Thymus (tissue), 11 donors: Measurements from ENCODE around the gene CGB2. TPM values are rescaled to one million over a fixed set of nuclear protein-coding genes. Genes with fewer than 3 reads are reported as not detected.

ENCODE experiments used
- DNase-seq, 9 donors: peaks; one replicate each; pipeline ENCODE4 v3.0.0-alpha.2; 2013; ENCODE audit warnings: low spot score in 9 of 9, low read depth in 6 of 9, missing footprints in 1 of 9
- H3K27ac ChIP-seq, 2 donors: one replicate each; pipeline ENCODE4 v1.5.1; 2013; ENCODE audit warnings: control low read depth in 1 of 2, low read depth in 1 of 2, low read length in 1 of 2, mild to moderate bottlenecking in 1 of 2, moderate library complexity in 1 of 2
- H3K27me3 ChIP-seq, 2 donors: one replicate each; pipeline ENCODE4 v1.5.1; 2013; ENCODE audit warnings: low read length in 1 of 2; ENCODE audit not compliant: control insufficient read depth in 2 of 2, insufficient read depth in 1 of 2
- H3K36me3 ChIP-seq, 2 donors: one replicate each; pipeline ENCODE4 v1.5.1; 2013; ENCODE audit warnings: low read length in 1 of 2, mild to moderate bottlenecking in 1 of 2, moderate library complexity in 1 of 2; ENCODE audit not compliant: control insufficient read depth in 2 of 2, insufficient read depth in 2 of 2
- H3K4me1 ChIP-seq, 2 donors: one replicate each; pipeline ENCODE4 v1.5.1; 2013; ENCODE audit warnings: low read length in 2 of 2; ENCODE audit not compliant: control insufficient read depth in 2 of 2, insufficient read depth in 2 of 2
- H3K4me3 ChIP-seq, 2 donors: one replicate each; pipeline ENCODE4 v1.5.1; 2013; ENCODE audit warnings: low read length in 2 of 2, control low read depth in 1 of 2, mild to moderate bottlenecking in 1 of 2
- H3K9me3 ChIP-seq, 2 donors: one replicate each; pipeline ENCODE4 v1.5.1; 2013; ENCODE audit warnings: low read length in 1 of 2, mild to moderate bottlenecking in 1 of 2; ENCODE audit not compliant: control insufficient read depth in 2 of 2, insufficient read depth in 1 of 2
- WGBS: extraction: QIAGEN DNeasy Blood & Tissue Kit; methylation state at CpG from one replicate; pipeline ENCODE4 v1.1.7; 2013; 5-methylcytosine and 5-hydroxymethylcytosine counted together
- polyA plus RNA-seq: library from polyadenylated mRNA; stranded (reverse); fragments of 200-250 nt; gene quantifications from one replicate; pipeline ENCODE4 v1.2.3, GENCODE V29; 2013
- total RNA-seq: library from RNA; stranded (reverse); fragments of 120-200 nt; gene quantifications from one replicate; pipeline ENCODE4 v1.2.4, GENCODE V29; 2013
- donor health status: healthy.

Gene CGB2
- total and polyA plus RNA-seq, 2 donors, result 0.11 TPM; not detected in 1

DNA sequence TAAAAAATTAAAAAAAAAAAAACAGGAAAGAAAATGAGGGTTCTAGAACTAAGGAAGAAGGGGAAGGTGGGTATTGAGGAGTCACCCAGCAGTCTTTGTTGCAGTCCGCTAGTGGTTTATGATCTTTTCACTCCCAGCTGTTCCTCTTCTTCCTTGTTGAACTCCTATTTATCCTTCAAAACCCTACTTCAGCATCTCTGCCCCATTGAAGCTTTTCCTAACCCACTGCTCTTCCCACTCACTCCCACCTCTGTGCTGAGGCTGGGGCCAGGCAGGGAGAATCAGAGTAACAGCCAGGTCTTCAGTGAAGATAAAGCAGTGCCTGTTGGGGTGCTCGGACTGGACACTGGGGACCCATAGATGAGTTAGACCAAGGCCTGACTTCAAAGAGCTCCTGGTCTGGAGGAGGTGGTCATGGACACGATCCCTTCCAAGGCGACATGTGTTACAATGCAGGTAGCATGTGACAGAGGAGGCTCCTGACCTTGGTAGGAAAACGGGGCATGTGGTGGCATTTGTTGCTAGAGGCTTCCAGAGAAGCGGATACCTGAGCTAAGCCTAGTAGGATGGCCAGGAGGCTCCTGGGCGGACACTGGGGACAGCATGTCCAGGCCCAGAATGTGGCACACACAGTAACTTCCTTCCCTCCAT lies 26.6 kb upstream of the CGB2 start:
- Histone ChIP-seq H3K27ac (no peak overlapping the region), H3K27me3 (no peaks in the 10 kb centered on the region), H3K4me3 (no peak overlapping the region), H3K36me3 (peaks cover 53 to 57% of the 10 kb centered on the region in 2 donors), H3K9me3 (no peaks in the 10 kb centered on the region), H3K4me1 (no peaks in the 10 kb centered on the region)
- 99% methylated on average over 7 of the region's 7 CpGs for WGBS
- DNase-seq, result no peak

- peaks cover 71 to 72% of the 10 kb centered on the region in 2 donors for H3K36me3 ChIP-seq
- no peaks in the 10 kb centered on the region for H3K27me3 ChIP-seq
- no peak for DNase-seq
- no peak overlapping the region for H3K27ac ChIP-seq
- no peaks in the 10 kb centered on the region for H3K9me3 ChIP-seq
- H3K4me1 ChIP-seq, result no peaks in the 10 kb centered on the region
- H3K4me3 ChIP-seq, result no peak overlapping the region
- WGBS, result 98% methylated on average over 22 of the region's 22 CpGs
Measured at GRCh38 chr19:49006905-49007304, 24.8 kb upstream of the CGB2 start.

GRCh38 chr19:49009828-49010227 lies 21.9 kb upstream of the CGB2 start:
- WGBS, result 99% methylated on average over 18 of the region's 18 CpGs
- H3K9me3 ChIP-seq, result no peaks in the 10 kb centered on the region
- peaks cover 62 to 75% of the 10 kb centered on the region in 2 donors for H3K36me3 ChIP-seq
- H3K27me3 ChIP-seq, result no peaks in the 10 kb centered on the region
- DNase-seq, result no peak
- no peak overlapping the region for H3K4me3 ChIP-seq
- H3K27ac ChIP-seq, result no peak overlapping the region
- H3K4me1 ChIP-seq, result no peaks in the 10 kb centered on the region

DNA sequence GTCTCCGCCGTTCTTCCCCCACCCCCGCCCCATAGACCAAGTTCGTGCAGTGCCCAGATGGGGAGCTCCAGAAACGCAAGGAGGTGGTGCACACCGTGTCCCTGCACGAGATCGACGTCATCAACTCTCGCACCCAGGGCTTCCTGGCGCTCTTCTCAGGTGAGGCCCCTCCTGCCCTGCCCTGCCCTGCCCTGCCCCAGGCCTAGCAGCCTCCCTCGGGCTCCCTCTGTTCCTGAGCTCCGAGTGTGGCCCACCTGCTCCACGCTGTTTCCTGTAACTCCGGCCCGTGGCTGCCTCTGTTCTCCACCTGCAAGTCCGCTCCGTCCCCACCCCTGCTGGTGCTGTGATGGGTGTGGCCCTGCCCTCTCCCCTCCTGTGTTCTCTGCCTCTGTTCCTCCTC lies 21.2 kb upstream of the CGB2 start:
- no peaks in the 10 kb centered on the region for H3K9me3 ChIP-seq
- no peak overlapping the region for H3K4me3 ChIP-seq
- no peaks in the 10 kb centered on the region for H3K27me3 ChIP-seq
- H3K27ac ChIP-seq, result no peak overlapping the region
- WGBS, result 97% methylated on average over 18 of the region's 18 CpGs
- DNase-seq, result no peak
- no peaks in the 10 kb centered on the region for H3K4me1 ChIP-seq
- peaks cover 60 to 76% of the 10 kb centered on the region in 2 donors for H3K36me3 ChIP-seq

- DNase-seq, result no peak
- H3K9me3 ChIP-seq, result no peaks in the 10 kb centered on the region
- no peaks in the 10 kb centered on the region for H3K4me1 ChIP-seq
- no peak overlapping the region for H3K27ac ChIP-seq
- H3K27me3 ChIP-seq, result no peaks in the 10 kb centered on the region
- peaks cover 62 to 76% of the 10 kb centered on the region in 2 donors for H3K36me3 ChIP-seq
- 98% methylated on average over 17 of the region's 17 CpGs for WGBS
- H3K4me3 ChIP-seq, result no peak overlapping the region
Measured at GRCh38 chr19:49011194-49011593, 20.5 kb upstream of the CGB2 start.

DNA sequence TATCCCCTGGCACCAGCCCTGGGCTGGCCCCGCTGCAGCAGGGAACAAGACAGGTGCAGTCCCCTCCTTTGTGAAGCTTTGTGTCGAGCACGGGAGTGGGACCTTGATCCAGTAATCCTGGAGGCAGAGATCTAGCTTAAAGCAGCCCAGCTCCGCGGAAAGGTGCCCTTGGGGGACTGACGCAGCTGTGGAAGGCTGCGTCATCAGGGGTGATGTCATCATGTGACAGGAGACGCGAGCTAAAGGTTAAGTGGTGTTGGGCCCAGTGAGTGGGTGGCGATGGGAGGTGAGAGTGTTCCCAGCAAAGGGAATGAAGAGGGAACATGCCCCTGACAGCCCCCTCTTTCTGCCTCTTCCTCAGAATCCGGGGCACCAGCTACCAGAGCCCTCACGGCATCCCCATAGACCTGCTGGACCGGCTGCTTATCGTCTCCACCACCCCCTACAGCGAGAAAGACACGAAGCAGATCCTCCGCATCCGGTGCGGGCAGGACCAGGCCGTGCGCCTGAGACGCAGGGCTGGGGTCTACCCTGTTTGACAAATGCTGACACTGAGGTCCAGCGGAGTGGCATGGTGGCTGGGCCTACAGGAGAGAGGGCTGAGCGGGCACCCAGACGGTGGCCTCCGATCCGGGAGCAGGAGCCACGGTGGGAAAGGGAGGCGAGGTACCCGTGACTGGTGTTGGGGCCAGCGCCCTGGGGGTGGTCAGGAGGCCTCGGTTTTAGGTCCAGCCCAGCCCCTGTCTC lies 17.4 kb upstream of the CGB2 start:
- WGBS, result 97% methylated on average over 32 of the region's 32 CpGs
- H3K4me3 ChIP-seq, result no peak overlapping the region
- H3K27me3 ChIP-seq, result peaks cover 7 to 23% of the 10 kb centered on the region in 2 donors
- H3K9me3 ChIP-seq, result no peaks in the 10 kb centered on the region
- no peak overlapping the region for H3K27ac ChIP-seq
- H3K36me3 ChIP-seq, result peaks cover 48 to 64% of the 10 kb centered on the region in 2 donors
- DNase-seq, result no peak
- H3K4me1 ChIP-seq, result peaks cover 3 to 11% of the 10 kb centered on the region in 2 donors

- Histone ChIP-seq H3K4me3 (no peak overlapping the region), H3K4me1 (peaks cover 3 to 14% of the 10 kb centered on the region in 2 donors), H3K27me3 (peaks cover 13 to 28% of the 10 kb centered on the region in 2 donors), H3K9me3 (no peaks in the 10 kb centered on the region), H3K27ac (no peak overlapping the region), H3K36me3 (peaks cover 43 to 59% of the 10 kb centered on the region in 2 donors)
- DNase-seq, result no peak
- WGBS, result 98% methylated on average over 18 of the region's 18 CpGs
Measured at GRCh38 chr19:49014870-49015255, 16.8 kb upstream of the CGB2 start.

DNA sequence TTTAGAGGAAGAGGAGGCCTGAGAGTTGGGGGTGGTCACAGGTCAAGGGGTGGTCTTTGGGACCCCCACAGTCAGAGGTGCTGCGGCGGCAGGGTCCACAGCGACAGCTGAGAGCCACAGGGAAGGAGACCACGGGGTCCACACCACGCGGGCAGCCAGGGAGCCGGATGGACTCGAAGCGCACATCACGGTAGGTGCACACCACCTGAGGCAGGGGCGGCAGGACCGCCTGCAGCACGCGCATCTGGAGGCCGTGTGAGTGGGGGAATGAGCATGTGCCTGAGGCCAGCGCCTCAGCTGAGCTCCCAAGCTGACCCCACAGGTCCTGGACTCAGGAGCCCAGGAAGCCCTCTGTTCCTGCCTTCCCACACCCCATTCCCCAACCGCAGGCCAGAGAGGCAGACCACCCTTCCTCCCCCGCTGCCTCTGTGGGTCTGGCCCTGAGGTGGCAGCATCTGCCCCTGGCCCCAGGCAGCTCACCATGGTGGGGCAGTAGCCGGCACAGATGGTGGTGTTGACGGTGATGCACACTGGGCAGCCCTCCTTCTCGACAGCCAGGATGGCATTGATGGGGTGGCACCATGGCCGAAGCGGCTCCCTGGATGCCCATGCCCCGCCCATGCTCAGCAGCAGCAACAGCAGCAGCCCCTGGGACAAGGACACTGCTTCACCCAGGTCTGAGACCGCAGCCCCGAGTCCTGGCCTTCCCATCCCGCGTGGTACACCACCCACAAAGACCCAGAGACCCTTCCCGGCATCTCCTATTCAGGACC lies 15.4 kb upstream of the CGB2 start:
- DNase-seq, result no peak
- no peaks in the 10 kb centered on the region for H3K9me3 ChIP-seq
- peaks cover 16 to 42% of the 10 kb centered on the region in 2 donors for H3K27me3 ChIP-seq
- no peak overlapping the region for H3K4me3 ChIP-seq
- H3K27ac ChIP-seq, result no peak overlapping the region
- 94% methylated on average over 27 of the region's 29 CpGs for WGBS
- peaks cover 3 to 14% of the 10 kb centered on the region in 2 donors for H3K4me1 ChIP-seq
- peaks cover 31 to 45% of the 10 kb centered on the region in 2 donors for H3K36me3 ChIP-seq
